UCSD-AML1 (cell line): ENCODE measurements around the gene CACNA2D4.

Source experiments
- DNase-seq: peaks from one replicate; lab custom pipeline; 2025; ENCODE audit not compliant: unreplicated experiment; lab: John Stamatoyannopoulos, UW

The CACNA2D4 gene

DNA sequence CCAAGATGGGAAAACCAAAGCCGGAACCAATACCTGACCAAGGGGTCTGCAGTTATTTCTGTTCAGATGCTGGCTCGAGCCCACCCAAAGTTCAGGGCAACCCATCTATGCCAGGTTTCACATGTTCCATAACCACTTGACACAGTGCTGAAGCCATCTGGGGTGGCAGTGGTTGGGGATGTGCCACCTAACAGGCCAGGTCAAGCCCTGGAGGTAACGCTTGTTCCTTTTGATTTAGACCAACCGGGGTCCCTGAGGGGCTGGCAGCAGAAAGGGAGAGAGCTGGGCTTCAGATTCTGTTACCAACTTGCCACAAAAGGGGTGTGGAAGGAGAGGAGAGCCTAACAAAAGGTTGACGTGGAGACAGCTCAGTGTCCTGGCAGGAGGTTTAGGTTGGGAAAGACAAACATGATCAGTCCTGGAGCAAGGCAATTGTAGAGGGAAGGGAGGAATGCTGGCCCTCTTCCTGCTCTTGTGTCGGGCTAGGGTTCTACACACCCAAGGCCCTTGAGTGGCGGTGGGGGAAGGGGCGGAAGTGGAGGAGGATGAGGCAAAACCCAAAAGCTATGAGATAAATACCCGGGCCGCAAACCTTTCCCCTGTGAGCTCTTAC lies 31.9 kb downstream of the CACNA2D4 start:
- no peak for DNase-seq

DNA sequence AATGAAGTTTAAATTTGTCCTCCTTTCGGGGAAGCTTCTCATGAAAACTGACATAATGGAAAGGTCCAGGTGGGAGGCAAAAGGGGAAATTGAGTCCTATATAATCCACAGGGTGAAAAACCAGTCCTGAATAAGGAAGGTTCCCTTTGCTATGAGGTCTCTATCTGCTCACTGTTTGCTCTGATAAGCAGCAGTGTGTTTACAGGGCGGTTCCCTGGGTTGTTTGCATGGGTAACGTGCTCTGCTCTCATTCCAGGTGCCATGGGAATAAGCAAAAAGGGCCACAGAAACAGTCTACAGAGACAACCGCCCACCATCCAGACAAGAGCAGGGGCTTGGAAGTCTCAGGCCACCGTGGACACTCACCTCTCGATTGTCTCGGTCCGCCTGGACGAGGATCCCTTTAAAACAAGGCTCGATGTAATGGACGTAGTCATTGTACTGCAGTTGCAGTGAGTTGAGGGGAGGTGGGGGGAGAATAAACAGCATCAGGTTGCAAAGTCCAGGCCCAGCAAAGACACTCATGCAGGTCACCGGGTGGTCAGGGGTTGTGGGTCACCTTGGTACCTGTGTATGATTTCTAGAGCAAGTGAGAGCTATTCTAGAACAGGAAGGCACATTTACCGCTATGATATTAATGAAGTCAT lies 32.7 kb downstream of the CACNA2D4 start:
- no peak for DNase-seq

DNA sequence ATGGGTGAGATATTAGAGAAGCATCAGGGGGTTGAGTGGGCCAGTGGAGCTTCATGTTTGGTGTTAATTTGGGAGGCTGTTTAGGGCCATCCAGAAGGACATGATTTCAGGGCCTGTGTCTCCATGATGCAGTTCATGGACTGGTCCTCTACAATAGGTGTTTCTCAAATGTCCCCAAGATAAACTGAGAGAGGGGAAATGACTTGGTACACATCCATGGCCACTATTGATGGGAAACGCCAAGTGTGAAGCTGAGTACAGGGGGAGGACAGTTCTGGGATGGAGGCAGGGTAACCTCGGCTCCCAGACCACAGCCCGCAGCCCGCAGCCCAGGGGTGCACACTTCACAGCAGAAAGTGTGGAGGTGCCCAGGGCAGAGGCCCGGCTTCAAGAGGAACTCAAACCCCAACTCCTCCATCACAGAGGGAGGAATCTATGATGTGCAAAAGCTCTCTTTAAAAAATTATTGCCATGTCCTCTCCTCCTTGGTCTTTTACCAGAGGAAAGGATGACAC lies 33.3 kb downstream of the CACNA2D4 start:
- DNase-seq: no peak

DNA sequence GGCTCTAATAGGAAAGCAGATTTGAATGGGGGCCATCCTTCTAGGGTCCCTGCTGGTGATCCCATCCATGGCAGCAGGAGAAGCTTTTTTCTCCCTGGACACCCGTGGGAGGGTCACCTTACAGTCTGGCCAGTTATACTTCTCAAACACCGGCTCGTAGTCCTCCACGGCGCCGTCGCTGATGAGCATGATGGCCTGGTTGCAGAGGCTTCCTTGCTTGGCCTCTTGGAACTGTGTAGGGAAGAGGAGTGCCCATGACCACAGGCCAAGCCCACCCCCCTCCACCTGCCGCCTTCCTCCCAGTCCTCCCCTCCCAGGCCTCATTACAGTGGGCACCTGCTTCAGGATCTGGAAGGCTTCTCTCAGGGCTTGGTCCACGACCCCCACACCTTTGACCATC lies 33.8 kb downstream of the CACNA2D4 start:
- no peak for DNase-seq

DNA sequence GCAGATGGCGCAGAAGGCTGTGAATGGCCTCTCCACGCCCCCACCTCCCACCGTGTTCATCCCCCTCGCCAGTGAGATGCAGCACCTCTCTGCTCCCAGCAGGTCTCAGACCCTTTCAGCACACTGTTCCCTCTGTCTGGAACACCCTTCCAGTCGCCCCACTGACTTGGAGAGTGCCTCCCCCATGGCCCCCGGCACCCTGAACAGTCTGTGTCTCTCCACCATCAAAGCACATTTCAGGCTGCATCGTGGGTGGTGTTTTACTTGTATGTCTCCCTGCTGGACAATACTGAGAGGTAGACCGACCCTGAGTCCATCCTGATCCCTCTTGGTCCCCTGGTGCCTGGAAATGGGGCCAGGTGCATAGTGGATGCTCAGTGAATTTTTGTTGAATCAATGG lies 34.9 kb downstream of the CACNA2D4 start:
- no peak for DNase-seq

DNA sequence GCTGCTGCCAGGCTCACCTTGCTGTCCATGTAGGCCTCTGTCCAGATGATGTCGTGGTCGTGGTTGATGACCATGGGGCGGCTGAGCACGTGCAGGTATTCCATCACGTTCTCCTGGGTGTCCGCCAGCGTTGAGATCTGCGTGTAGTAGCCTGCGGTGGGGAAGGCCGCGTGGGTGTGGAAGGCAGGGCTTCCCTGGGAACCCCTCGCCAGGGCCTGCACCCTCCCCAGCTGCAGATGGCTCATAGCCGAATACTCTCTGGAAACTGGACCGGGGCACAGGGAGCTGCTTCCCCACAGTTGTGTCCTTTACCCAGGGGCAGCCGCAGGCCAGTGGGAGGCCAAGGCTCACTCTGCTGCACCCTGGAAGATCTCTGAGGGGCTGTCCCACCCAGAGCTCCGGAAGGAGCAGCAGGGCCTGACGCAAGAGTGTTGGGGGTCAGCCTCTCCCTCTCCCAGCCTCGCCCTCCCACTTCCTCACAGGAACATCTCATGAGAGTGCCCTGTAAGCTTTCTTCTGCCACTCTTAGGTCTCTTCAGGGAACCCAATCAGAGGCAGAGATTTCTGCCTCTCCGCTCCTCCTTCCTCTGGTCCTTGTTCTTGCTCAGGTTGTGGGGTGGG lies 35.5 kb downstream of the CACNA2D4 start:
- DNase-seq: no peak

DNA sequence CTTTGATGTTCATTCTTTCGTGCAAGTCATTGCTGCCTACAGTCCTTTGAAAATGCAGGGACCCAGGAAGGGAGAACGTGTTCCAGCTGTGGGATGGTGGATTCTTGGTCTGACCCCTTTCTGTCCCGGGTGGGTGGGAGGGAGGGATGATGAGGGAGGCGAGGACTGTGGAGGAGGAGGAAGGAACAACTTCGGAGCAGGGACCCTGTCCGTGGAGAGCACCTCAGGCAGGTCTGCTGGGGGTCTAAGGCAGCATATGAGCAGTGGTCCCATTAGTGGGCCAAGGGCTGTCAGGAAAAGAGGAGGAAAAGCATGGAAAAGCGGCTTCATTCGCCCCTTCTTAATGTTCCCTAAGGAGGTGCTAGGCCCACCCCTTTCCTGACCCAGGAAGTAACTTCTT lies 36.0 kb downstream of the CACNA2D4 start:
- no peak for DNase-seq

DNA sequence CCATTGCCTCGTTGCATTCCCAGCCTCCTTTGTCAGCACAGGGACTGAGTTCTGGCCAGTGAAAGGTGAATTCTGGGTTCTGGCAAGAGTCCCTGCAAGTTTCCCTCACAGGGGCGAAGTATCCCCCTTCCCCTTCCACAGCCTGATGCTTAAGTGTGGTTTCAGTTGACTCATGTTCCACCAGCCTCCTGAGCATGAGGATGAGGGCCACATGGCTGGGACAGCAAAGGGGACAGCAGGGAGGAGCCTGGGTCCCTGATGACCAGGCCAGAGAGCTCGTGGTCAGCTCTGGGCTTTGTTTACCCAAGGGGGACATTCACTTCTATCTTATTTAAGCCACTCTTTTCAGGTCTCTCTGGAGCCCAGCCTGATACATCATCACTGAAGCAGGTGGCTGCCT lies 36.5 kb downstream of the CACNA2D4 start:
- no peak for DNase-seq

DNA sequence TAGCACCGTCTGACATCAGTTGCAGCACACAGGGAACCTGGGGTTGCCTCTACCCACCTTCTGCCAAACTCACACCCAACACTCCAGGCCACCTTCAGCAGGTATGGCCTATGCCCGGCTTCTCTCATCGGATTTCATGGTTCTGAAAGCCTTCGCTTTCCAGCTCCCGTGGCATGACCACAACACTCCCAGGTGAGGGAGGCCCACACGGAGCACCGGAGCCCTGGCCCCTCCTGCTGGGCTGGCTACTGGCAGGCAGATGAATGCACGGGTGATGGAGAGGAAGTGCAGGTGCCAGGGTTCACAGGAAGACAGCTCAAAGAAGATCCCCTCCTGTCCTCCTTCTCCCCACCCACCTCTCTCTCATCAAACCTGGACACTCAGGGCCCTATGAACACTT lies 37.2 kb downstream of the CACNA2D4 start:
- DNase-seq: no peak

DNA sequence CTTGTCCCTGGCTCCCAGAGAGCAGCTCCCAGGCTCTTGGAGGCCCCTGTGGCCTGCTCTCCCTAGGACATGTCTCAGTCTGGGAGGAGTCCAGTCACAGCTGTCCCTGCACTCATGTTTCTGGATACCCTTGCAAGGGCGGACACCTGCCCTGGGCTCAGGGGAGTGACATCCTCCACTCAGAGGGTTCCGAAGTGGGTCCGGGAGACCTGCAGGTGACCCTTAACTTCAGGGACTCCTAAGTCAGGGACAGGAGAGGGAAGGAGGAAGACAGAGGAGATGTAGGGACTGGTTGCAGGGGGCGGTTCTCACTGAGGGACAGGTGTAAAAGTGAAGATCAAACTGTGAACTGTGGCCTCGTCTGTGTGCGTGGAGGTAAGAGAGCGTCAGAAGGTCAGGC lies 37.6 kb downstream of the CACNA2D4 start:
- DNase-seq: no peak

DNA sequence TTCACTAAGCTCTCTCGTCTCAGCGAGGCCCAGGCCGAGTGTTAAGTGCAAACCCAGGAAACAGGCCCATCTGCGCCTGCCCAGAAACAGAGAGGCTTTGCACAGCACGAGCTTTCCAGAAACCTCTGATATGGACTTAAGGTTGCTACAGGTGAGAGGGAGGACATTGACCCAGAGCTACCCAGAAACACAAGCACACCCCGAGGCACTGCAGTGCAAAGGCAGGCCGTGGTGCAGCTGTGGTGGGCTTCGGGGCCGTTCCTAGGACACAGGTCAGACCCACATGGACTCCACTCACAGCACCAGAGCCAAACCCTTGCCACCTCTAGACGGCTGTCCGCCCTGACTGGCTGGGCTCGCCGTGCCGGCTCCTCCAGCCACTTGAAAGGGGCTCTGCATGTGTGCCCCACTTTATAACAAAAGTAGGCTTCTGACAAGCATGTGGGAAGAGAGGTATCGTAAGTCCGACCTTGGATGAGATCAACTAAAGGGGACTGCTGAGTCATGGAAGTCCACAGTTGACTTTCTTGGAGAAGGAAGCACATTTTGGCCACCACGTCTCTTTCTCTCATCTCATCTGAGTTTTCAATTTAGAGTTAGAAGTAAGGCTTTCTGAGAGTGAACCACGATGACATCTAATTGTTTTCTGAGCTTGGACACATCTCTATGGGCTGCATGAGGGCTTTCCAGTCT lies 38.2 kb downstream of the CACNA2D4 start:
- no peak for DNase-seq

DNA sequence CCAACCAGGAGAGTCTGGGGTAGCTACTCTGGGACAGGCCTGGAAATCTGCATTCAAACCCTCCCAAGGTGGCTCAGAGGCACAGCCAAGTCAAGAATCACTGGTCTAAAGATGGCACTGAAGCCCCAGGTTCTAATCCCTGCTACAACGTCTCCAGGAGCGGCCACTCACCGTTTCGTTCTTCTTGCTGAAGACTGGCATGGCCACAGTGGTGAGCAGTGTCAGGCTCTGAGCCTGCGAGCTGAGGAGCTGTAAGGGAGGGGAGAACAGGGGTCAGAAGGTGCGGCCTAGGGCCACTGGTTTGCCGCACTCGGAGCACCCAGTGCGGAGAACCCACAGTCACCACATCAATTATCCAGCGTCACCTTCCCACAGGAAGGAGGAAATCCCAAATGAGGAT lies 38.8 kb downstream of the CACNA2D4 start:
- DNase-seq: no peak

DNA sequence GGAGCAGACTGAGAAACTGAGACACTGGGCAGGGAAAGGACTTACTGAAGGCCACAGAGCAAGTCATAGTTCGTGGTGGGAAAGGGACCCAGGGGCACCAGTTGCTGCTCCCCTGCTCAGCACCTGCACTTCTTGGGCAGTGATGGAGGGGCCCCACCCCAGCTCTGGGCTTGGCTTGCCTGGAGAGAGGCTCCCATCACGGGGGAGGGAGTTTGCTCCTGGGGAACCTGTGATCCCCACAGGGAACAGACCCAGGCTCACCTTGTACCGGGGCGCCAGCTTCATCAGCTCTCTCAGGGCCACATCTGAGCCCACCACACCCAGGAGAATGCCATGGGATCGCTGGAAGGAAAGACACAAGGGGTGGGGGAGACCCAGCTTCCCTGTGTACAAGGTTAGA lies 39.8 kb downstream of the CACNA2D4 start:
- no peak for DNase-seq

DNA sequence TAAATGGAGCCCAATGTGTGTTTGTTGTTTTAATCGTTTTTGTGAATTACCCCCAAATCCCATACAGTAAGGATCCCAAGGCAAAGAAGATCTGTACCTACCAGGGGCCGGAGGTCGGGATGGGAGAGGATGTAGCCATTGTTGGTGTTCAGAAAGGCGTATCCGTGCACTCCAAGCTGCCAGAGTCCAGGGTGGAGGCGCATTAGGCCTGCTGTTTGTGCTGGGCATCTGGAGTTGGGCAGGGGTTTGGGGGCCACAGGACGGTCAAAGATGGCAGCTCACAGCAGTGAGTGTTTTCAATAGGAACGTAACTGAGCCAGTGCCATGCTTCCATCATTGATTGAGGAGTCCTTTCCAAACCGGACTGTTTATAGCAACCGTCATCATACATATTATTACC lies 40.2 kb downstream of the CACNA2D4 start:
- no peak for DNase-seq

DNA sequence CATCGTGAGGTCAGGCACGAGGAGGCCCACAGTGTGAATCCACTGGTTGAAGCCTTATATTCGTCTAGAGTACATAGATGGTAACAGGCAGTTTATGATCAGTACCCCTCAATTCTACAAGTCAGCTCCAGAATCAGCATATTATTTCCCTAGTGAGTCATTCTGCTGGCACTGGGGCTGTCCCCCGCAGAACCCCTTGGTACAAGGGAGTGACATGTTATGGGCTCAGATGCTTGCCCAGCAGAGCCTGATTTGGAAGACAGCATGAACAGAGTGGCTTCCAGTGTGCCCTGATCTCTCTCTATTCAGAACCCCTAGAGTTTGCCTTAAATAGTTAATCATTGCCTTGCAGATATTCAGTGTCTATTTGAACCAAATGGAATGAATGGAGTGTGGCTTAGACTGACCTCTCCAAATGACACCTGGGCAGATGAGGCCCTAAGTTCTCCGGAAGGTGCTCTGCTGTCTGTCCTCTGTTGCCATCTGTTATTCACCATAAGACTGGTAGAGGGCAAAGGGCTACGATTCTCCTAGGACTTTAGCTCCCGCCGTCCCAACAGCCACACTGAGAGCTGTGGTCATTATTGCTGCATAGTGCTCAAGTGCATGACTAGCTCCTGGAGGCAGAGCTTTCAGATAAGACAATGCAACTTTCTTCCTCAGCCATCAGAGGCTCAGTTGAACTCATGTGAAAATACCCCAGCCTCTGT lies 41.1 kb downstream of the CACNA2D4 start:
- DNase-seq: no peak

DNA sequence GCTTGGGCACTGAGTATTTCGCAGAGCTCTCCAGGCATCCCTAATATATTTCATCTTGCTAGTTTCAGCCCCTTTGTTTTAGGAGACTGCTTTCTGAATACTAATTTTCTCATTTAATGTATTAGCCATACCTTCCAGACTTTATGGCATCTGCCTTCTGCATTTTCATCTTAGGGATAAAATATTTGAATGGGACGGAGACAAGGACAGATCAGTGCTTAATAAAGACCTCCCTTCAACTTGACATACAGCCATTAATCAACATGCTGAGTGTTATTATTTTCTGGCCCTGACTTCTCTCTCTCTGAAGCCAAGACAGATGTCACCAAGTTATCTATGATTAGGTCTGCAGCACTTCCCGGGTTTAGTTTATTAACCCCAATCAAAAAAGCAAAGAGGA lies 42.4 kb downstream of the CACNA2D4 start:
- DNase-seq: no peak

DNA sequence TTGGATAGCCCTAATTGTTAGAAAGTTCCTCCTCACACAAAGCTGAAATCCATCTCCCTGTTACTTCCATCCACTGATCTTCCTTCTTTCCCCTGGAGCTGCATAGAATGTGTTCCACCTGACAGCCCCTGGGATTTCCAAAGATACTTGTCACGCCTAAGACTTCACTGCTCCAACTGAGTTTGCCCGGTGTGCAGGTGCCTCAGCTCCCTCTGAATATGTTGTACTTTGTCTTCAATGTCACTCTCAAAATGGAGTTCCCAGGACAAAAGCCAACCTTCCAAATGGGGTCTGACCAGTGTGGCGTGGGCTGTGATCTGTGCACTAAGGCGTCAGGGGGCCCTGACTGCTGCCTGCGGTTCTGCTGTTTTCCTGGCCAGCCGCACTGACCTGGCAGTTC lies 42.8 kb downstream of the CACNA2D4 start:
- no peak for DNase-seq

DNA sequence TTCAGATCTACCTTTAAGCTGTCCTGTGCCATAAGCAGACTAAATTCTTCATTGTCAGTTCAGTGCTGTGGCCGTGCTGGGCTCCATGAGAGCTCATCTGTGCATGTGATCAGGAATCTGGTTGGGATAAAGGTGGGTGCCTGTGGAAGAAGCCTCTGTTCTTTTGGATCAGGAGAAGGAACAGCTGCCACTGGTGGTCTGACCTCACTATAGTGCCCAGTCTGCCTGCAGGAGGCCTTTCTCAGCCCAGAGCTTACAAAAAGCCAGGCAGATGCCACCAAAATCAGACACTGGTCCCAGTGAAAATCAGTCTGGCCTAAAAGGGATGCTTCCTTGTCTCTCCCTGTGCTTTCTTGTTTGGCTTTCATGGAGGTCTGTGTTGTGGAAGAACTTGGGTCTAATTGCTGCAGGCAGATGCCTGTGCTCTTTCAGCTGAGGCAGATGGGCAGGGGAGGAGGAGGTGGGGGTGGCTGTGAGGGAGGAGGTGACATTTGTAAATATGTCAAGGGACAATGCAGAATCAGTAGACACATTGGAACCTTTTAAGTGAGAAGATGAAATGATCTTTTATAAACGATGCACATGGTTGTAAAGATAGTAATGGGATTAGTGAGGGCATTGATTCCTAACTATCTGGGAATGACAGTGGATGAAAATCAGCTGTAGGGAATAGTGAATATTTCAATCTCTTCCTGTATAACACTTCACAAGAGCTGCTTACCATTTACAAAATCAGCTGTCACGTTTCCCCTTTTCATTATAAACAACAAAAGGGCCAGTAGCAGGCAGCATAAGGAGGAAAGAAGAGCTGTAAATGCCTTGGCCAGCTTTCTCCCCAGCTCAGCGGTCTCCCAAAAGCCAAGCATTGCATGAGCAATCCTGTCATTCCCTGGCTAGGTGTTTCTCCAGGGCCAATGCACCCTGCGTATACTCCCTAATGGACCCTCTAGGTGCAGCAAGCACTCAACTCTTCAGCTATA lies 44.6 kb downstream of the CACNA2D4 start:
- no peak for DNase-seq

DNA sequence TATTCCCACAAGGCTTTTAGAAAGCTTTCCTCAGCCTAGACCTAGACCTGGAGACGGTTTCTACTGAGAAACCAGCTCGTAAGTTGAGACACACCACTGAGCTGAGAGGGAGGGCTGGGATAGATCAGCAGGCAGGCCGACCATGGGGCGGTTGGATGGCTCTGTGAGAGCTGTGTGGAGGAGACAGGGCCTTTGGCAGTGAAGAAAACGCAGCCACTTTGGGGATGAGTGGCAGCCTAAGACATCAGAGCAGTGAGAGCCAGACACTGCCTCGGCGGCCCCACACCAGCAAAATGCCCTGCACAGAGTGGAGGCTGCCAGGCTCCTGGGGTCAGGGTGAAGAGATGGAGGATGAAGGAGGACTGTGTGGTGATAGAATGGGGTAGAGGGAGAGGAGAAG lies 46.0 kb downstream of the CACNA2D4 start:
- DNase-seq: no peak

DNA sequence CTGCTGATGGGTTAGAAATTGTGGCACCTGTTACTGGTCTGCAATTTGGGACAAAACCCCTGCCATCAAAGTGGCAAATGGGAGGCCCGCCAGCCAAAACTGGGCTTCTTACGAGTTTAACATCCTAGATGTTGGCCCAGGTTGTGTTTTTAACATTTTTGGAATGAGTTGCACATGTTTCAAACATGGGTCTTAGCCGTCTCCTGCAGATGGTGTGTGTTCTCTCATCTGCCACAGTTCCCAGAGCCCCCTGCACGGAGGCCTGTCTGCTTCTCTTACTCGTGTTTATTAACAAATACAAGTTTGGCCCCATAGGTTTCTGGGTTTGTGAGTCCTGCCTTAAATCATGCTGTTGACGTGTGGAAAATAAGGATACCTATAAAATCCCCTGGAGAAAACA lies 46.5 kb downstream of the CACNA2D4 start:
- no peak for DNase-seq
